ENCODE data around the gene CACNA1H. TPM values are rescaled to one million over a fixed set of nuclear protein-coding genes. Genes with fewer than 3 reads are reported as not detected.

Gene CACNA1H
- total RNA-seq, 1 donor from 2014 or later, result 73.2 TPM

DNA sequence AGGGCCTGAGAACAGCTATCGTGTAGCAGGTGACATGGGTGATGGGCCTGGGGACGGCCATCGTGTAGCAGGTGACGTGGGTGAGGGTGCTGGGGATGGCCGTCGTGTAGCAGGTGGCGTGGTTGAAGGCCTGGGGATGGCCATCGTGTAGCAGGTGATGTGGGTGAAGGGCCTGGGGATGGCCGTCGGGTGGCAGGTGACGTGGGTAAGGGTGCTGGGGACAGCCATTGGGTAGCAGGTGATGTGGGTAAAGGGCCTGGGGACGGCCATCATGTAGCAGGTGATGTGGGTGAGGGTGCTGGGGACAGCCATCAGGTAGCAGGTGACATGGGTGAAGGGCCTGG, 118.4 kb downstream of the CACNA1H start:
- TF ChIP-seq, protein P1, sequence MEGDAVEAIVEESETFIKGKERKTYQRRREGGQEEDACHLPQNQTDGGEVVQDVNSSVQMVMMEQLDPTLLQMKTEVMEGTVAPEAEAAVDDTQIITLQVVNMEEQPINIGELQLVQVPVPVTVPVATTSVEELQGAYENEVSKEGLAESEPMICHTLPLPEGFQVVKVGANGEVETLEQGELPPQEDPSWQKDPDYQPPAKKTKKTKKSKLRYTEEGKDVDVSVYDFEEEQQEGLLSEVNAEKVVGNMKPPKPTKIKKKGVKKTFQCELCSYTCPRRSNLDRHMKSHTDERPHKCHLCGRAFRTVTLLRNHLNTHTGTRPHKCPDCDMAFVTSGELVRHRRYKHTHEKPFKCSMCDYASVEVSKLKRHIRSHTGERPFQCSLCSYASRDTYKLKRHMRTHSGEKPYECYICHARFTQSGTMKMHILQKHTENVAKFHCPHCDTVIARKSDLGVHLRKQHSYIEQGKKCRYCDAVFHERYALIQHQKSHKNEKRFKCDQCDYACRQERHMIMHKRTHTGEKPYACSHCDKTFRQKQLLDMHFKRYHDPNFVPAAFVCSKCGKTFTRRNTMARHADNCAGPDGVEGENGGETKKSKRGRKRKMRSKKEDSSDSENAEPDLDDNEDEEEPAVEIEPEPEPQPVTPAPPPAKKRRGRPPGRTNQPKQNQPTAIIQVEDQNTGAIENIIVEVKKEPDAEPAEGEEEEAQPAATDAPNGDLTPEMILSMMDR (IDR thresholded peaks at IDR 0.05), result no peak
- H3K4me3 Mint-ChIP-seq (ENCODE audit: unreplicated experiment), result no peak overlapping the region
- H3K9me3 Mint-ChIP-seq (ENCODE audit: low read depth), result peaks cover 2% of the 10 kb centered on the region

More for the DNA sequence above, 118.4 kb downstream of the CACNA1H start:
- Mint-ChIP-seq H3K4me1 (ENCODE audit: low read depth) (peaks cover 7% of the 10 kb centered on the region), H3K36me3 (ENCODE audit: low read depth) (no peaks in the 10 kb centered on the region), H3K27ac (ENCODE audit: unreplicated experiment) (no peak overlapping the region), H3K27me3 (ENCODE audit: low read depth) (peaks cover 35% of the 10 kb centered on the region)
- DNase-seq (ENCODE audit: low spot score), result peak; percentile 77

Other genes with a start within 250 kb of the CACNA1H start
- gene LMF1, start 182.1 kb upstream of the CACNA1H start, total RNA-seq, result 21.6 to 25.6 TPM (median 21.7 TPM) in 3 replicates
- gene SOX8, start 171.3 kb upstream of the CACNA1H start, total RNA-seq, result 0.10 to 0.15 TPM (median 0.15 TPM) in 3 replicates
- gene SSTR5, start 80.4 kb upstream of the CACNA1H start, total RNA-seq, result not detected in 3 replicates
- gene C1QTNF8, start 56.9 kb upstream of the CACNA1H start, total RNA-seq, result not detected in 3 replicates
- gene TPSG1, start 72.2 kb downstream of the CACNA1H start, total RNA-seq, result not detected in 3 replicates
- gene TPSB2, start 77.1 kb downstream of the CACNA1H start, total RNA-seq, result not detected in 3 replicates
- not detected in 3 replicates for gene TPSAB1, start 87.6 kb downstream of the CACNA1H start, total RNA-seq
- gene TPSD1, start 103.0 kb downstream of the CACNA1H start, total RNA-seq, result not detected in 3 replicates
- gene UBE2I, start 156.5 kb downstream of the CACNA1H start, total RNA-seq, result 97.9 to 110 TPM (median 105 TPM) in 3 replicates
- 0.36 to 1.7 TPM (median 1.5 TPM) in 3 replicates for gene BAIAP3, start 180.5 kb downstream of the CACNA1H start, total RNA-seq
- gene TSR3, start 198.8 kb downstream of the CACNA1H start, total RNA-seq, result 52.2 to 56.8 TPM (median 56.0 TPM) in 3 replicates
- gene GNPTG, start 198.8 kb downstream of the CACNA1H start, total RNA-seq, result 58.3 to 68.4 TPM (median 60.7 TPM) in 3 replicates

Measured in chondrocyte (in vitro differentiated cells).